ENCODE measurements around the gene CHMP4B. TPM values are rescaled to one million over a fixed set of nuclear protein-coding genes. Genes with fewer than 3 reads are reported as not detected.

The CHMP4B gene
- total RNA-seq, 1 donor from 2014 or later = 46.4 TPM

DNA sequence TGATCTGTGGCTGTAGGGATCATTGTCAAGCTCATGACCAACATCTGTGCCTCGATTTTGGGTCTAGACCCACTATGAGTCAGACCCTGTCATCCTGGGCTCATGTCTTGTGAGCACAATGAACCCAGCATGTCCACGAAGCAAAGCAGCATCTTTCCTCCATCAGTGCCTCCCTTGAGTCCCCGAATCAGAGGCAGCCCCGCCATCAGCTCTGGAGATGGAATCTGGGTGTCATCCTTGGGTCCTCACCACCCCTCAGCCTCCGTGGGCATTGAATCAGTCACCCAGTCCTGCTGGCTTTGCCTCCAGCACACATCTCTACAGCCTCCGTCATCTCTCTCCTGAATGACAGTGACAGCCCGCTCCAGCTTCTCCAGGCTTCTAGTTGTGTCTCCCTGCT is 56.9 kb downstream of the CHMP4B start:
- DNase-seq = no peak
- H3K4me3 Mint-ChIP-seq (ENCODE audit: unreplicated experiment) = no peak overlapping the region
- H3K36me3 Mint-ChIP-seq (ENCODE audit: unreplicated experiment) = no peaks in the 10 kb centered on the region
- no peaks in the 10 kb centered on the region for H3K4me1 Mint-ChIP-seq (ENCODE audit: low read depth, unreplicated experiment)
- peaks cover 7% of the 10 kb centered on the region for H3K27me3 Mint-ChIP-seq (ENCODE audit: unreplicated experiment)
- H3K27ac Mint-ChIP-seq (ENCODE audit: unreplicated experiment) = no peak overlapping the region
- H3K9me3 Mint-ChIP-seq (ENCODE audit: unreplicated experiment) = peaks cover 5% of the 10 kb centered on the region
- TF ChIP-seq, protein P1, sequence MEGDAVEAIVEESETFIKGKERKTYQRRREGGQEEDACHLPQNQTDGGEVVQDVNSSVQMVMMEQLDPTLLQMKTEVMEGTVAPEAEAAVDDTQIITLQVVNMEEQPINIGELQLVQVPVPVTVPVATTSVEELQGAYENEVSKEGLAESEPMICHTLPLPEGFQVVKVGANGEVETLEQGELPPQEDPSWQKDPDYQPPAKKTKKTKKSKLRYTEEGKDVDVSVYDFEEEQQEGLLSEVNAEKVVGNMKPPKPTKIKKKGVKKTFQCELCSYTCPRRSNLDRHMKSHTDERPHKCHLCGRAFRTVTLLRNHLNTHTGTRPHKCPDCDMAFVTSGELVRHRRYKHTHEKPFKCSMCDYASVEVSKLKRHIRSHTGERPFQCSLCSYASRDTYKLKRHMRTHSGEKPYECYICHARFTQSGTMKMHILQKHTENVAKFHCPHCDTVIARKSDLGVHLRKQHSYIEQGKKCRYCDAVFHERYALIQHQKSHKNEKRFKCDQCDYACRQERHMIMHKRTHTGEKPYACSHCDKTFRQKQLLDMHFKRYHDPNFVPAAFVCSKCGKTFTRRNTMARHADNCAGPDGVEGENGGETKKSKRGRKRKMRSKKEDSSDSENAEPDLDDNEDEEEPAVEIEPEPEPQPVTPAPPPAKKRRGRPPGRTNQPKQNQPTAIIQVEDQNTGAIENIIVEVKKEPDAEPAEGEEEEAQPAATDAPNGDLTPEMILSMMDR (IDR thresholded peaks at IDR 0.05; ENCODE audit: partially characterized antibody, unreplicated experiment) = no peak

DNA sequence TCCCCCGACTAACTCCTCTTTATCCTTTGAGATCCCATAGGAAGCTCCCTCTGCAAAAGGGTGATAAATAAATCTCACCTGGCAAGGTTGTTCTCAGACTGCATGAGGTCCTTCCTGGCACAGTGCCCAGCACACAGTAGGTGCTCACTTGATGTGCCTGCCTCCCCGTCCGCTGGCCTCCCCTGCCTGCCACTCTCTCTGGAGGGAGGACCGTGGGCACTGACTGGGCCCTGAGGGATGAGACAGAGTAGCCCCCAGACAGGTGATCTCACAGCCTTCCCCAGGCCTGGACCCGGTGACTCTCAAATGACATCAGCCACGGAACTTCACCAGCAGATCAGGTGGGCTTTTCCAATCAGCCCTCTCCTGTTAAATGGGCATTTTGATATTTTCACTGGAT is 57.4 kb downstream of the CHMP4B start:
- TF ChIP-seq, protein P1 (IDR thresholded peaks at IDR 0.05; ENCODE audit: partially characterized antibody, unreplicated experiment) = no peak
- no peak overlapping the region for H3K4me3 Mint-ChIP-seq (ENCODE audit: unreplicated experiment)
- DNase-seq = no peak
- no peak overlapping the region for H3K27ac Mint-ChIP-seq (ENCODE audit: unreplicated experiment)
- H3K4me1 Mint-ChIP-seq (ENCODE audit: low read depth, unreplicated experiment) = no peaks in the 10 kb centered on the region
- peaks cover 5% of the 10 kb centered on the region for H3K9me3 Mint-ChIP-seq (ENCODE audit: unreplicated experiment)
- no peaks in the 10 kb centered on the region for H3K36me3 Mint-ChIP-seq (ENCODE audit: unreplicated experiment)
- H3K27me3 Mint-ChIP-seq (ENCODE audit: unreplicated experiment) = peaks cover 6% of the 10 kb centered on the region

DNA sequence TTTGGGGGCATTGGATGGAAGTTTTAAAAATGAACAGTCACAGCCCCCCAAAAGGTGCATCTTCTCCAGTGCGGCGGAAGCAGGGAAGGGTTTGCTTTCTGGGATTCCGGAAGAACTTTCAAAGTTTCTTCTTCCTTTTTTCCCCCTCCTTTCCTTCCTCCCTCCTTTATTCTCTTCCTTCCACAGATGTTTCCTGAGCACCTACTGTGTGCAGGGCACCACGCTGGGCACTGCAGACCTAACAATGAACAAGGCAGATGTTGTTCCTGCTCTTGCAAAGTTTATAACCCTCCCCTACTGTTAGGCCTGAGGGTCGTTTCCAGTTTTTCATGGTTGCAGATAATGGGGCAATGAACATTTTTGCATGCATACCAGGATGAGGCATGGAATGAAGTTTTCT is 58.1 kb downstream of the CHMP4B start:
- DNase-seq = no peak
- Mint-ChIP-seq H3K4me3 (ENCODE audit: unreplicated experiment) (no peak overlapping the region), H3K4me1 (ENCODE audit: low read depth, unreplicated experiment) (no peaks in the 10 kb centered on the region), H3K9me3 (ENCODE audit: unreplicated experiment) (peaks cover 5% of the 10 kb centered on the region), H3K36me3 (ENCODE audit: unreplicated experiment) (no peaks in the 10 kb centered on the region), H3K27ac (ENCODE audit: unreplicated experiment) (no peak overlapping the region), H3K27me3 (ENCODE audit: unreplicated experiment) (peaks cover 4% of the 10 kb centered on the region)
- TF ChIP-seq, protein P1 (IDR thresholded peaks at IDR 0.05; ENCODE audit: partially characterized antibody, unreplicated experiment) = no peak

DNA sequence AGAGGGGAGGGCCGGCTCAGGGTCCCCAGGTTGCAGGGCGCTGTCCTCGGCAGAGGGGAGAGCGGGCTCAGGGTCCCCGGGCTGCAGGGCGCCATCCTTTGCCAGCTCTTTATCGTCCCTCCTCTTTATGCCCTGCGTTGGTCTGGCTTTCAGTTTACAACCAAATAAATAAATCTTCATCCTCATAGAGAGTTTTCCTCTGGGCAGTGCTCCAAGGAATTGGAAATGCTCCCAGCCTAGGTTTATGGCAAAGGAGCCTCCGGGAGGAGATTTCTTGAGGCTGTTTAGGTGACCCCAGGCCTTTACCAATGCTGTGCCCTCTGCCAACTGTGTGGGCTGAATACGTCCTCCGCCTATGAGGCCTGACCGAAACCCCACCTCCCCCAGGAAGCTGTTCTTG is 60.2 kb downstream of the CHMP4B start:
- DNase-seq = no peak
- Mint-ChIP-seq H3K9me3 (ENCODE audit: unreplicated experiment) (peaks cover 3% of the 10 kb centered on the region), H3K4me1 (ENCODE audit: low read depth, unreplicated experiment) (no peaks in the 10 kb centered on the region), H3K36me3 (ENCODE audit: unreplicated experiment) (no peaks in the 10 kb centered on the region), H3K27ac (ENCODE audit: unreplicated experiment) (no peak overlapping the region), H3K4me3 (ENCODE audit: unreplicated experiment) (no peak overlapping the region), H3K27me3 (ENCODE audit: unreplicated experiment) (peaks cover 5% of the 10 kb centered on the region)
- TF ChIP-seq, protein P1 (IDR thresholded peaks at IDR 0.05; ENCODE audit: partially characterized antibody, unreplicated experiment) = no peak

DNA sequence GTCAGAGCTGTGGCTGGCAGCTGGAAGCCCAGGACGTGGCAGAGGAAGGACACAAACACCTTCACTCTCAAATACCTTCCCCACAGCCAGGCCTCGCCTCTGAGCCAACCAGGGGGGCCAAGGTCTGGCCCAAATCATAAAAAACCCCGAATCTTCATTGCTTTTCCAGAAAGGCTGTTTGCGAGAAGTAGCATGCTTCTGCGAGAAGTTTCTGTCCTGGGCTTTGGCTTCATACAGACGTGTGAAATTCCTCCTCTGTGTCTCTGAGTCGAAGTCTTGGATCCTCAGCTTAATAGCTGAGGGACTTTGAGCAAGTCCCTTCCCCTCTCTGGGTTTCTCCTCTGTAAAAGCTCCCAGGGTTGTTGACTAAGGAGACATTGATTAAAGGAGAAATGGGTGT is 63.0 kb downstream of the CHMP4B start:
- Mint-ChIP-seq H3K4me1 (ENCODE audit: low read depth, unreplicated experiment) (no peaks in the 10 kb centered on the region), H3K27ac (ENCODE audit: unreplicated experiment) (no peak overlapping the region), H3K27me3 (ENCODE audit: unreplicated experiment) (peaks cover 11% of the 10 kb centered on the region), H3K36me3 (ENCODE audit: unreplicated experiment) (no peaks in the 10 kb centered on the region), H3K4me3 (ENCODE audit: unreplicated experiment) (no peak overlapping the region), H3K9me3 (ENCODE audit: unreplicated experiment) (peaks cover 6% of the 10 kb centered on the region)
- DNase-seq = no peak
- TF ChIP-seq, protein P1 (IDR thresholded peaks at IDR 0.05; ENCODE audit: partially characterized antibody, unreplicated experiment) = no peak
